ENCODE measurements around the gene HOXB4. TPM values are rescaled to one million over a fixed set of nuclear protein-coding genes. Genes with fewer than 3 reads are reported as not detected.

HOXB4 gene
- total RNA-seq, 2 donors from 2014 or later: 0.41 to 1.1 TPM

DNA sequence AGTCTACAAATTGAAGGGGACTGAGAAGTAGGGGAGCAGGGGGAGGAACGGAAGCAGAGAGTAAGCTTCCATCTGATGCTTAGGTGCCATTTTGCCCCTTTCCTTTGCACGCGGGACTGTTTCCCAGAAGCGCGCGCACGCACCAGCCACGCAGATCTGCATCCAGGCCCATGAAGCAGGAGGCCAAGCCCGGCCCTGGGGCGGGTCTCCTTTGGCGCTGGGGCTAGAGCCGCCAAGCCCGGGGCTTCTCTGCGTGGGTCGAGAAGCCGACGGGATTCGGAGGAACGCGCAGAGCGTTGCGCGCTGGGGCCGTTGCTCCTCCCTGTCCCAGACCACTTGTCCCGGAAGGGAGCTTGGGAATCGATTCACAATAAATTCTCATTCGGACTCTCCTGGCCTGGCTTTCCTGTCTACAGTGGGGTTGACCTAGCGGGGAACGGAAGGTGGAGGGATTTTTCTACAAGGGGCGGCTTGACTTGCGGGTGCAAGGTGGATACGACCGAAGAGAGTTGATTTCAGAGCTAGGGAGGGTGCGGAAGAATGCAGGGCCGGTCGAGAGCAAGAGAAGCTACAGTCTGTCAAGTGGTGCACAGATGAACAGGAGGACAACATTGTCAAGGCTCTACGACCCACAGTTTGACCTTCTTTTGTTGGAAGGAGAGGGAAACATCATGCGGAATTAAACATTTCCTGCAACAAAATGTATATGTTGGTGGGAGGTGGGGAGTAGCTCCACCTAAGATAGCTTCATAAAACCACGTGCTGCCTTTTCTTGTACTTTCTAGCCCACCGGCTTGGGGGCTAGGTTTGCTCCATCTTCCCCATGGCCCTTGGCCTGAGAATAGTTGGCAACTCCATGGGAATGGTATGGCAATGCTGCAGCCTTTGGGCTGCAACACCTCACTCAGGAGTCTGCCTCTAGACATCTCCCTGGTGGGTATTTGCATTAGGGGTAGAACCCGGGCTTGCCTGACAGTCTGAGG, 43.6 kb upstream of the HOXB4 start:
- Histone ChIP-seq H3K27me3 (replicated peaks; ENCODE audit: insufficient read depth) (peaks cover 49% of the 10 kb centered on the region), H3K9me3 (no peaks in the 10 kb centered on the region), H3K36me3 (no peaks in the 10 kb centered on the region), H3K4me3 (no peak overlapping the region), H3K4me1 (replicated peaks) (peaks cover 17% of the 10 kb centered on the region), H3K27ac (no peak overlapping the region)
- no peak for DNase-seq (ENCODE audit: low spot score)
- TF ChIP-seq, protein P1, sequence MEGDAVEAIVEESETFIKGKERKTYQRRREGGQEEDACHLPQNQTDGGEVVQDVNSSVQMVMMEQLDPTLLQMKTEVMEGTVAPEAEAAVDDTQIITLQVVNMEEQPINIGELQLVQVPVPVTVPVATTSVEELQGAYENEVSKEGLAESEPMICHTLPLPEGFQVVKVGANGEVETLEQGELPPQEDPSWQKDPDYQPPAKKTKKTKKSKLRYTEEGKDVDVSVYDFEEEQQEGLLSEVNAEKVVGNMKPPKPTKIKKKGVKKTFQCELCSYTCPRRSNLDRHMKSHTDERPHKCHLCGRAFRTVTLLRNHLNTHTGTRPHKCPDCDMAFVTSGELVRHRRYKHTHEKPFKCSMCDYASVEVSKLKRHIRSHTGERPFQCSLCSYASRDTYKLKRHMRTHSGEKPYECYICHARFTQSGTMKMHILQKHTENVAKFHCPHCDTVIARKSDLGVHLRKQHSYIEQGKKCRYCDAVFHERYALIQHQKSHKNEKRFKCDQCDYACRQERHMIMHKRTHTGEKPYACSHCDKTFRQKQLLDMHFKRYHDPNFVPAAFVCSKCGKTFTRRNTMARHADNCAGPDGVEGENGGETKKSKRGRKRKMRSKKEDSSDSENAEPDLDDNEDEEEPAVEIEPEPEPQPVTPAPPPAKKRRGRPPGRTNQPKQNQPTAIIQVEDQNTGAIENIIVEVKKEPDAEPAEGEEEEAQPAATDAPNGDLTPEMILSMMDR (IDR thresholded peaks at IDR 0.05): no peak
- no peak for TF ChIP-seq POLR2A (IDR thresholded peaks at IDR 0.05)
- no peak for TF ChIP-seq POLR2AphosphoS5 (IDR thresholded peaks at IDR 0.05)
- 25% methylated on average over 41 of the region's 41 CpGs for whole genome bisulfite sequencing
- intact Hi-C loops (cut with DNase I): no loop called here

DNA sequence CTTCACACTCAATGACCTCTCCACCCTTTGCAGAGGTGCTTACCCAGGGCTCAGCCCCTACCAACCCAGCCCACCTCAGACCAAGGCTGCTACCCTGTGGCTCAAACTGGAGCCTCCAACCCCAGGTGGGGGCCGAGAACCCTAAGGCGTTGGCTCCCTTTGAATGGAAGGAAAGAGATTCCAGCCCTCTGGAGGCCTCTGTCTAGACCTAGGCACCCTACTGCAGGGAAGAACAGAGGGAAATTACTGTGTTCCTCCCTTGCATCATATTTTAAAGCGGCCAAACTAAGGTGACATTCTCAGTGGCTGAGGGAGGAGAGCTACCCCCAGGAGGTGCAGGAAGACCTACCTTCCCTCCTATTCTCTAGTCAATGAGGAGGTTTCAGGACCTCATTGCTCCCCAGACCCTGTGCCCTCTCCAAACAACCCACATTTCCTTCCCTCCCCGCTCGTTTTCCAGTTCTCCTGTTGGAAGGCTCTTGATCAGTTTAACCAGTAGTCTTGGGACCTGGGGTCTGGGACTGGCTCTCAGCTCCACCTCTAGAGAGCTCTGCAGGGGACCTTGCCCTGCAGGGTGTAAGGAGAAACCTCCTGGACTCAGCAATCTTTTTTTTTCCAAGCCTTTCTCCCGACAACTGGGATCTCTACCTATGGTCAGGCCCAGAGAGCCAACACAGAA, 42.5 kb upstream of the HOXB4 start:
- no peak overlapping the region for H3K27ac ChIP-seq
- intact Hi-C loops (cut with DNase I): no loop called here
- no peaks in the 10 kb centered on the region for H3K9me3 ChIP-seq
- no peaks in the 10 kb centered on the region for H3K36me3 ChIP-seq
- DNase-seq (ENCODE audit: low spot score): no peak
- H3K27me3 ChIP-seq (replicated peaks; ENCODE audit: insufficient read depth): peaks cover 57% of the 10 kb centered on the region
- H3K4me1 ChIP-seq (replicated peaks): peaks cover 17% of the 10 kb centered on the region
- no peak for TF ChIP-seq POLR2AphosphoS5 (IDR thresholded peaks at IDR 0.05)
- TF ChIP-seq POLR2A (IDR thresholded peaks at IDR 0.05): no peak
- TF ChIP-seq, protein P1 (IDR thresholded peaks at IDR 0.05): no peak
- no peak overlapping the region for H3K4me3 ChIP-seq
- 57% methylated on average over 6 of the region's 6 CpGs for WGBS

DNA sequence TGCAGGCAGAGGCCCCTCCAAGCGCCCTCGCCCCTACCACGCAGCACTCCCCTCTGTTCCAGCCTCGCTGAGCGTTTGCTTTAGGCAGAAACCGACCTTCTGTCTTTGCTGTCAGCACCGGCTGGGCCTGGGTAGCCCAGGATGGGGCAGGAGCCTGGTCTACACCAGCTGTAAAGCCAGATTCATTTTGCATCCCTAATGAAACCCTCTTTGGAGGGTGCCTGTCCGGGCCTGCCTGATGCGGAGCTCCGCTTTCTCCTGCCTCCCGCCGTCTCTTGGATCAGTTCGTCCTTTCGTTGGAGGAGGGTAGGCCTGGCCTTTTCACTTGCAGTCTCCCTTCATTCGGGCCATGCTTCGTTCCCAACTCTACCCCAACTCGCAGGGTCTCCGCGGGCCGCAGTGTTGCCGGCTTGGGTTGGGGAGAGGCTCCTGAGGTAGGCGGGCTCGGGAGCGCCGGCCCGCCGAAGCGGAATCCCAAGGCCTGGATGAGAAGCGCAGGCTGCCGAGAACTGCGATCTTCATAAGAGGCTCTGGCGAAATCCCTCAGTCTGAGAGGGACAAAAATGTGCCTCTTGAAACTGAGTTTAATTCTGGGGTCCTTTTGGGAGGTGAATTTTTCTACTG, 41.8 kb upstream of the HOXB4 start:
- Histone ChIP-seq H3K36me3 (no peaks in the 10 kb centered on the region), H3K9me3 (no peaks in the 10 kb centered on the region), H3K27me3 (replicated peaks; ENCODE audit: insufficient read depth) (peaks cover 58% of the 10 kb centered on the region), H3K27ac (no peak overlapping the region), H3K4me3 (no peak overlapping the region), H3K4me1 (replicated peaks) (peaks cover 11% of the 10 kb centered on the region)
- intact Hi-C loops (cut with DNase I): loop anchor here (5.0 kb wide), 2 partner anchors 283 to 598 kb away; no protein-coding TSS in a partner anchor
- TF ChIP-seq POLR2AphosphoS5 (IDR thresholded peaks at IDR 0.05): no peak
- no peak for TF ChIP-seq POLR2A (IDR thresholded peaks at IDR 0.05)
- TF ChIP-seq, protein P1 (IDR thresholded peaks at IDR 0.05): no peak
- WGBS: 48% methylated on average over 19 of the region's 32 CpGs
- no peak for DNase-seq (ENCODE audit: low spot score)

DNA sequence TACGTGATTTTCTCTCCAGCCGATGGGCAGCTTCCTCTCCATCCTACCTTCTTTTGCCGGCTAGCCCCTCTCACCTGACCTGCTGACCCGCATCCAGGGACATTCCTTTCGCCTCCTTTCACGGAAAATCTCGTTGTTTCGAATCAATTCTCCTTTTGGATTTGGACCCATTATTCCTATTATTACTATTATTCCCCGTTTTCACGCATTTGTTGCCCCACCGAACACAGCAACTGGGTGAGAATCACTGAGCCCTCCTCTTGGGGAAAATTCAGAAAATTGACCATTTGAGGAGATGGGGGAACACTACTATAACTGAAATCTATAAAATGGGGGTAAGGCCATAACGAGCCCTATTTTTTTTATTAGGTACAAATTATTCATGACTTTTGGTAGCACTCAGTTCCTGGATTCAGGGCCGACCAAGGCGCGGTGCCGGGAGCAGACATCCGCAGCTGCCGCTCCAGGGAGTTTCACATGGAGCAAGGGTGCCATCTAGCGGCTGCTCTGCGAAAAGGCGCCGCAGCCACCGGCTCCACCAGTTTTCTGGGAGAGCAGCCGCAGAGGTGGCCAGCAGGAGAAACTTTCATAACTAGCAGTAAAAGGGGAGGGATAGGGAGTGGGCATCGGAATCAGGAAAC, 40.2 kb upstream of the HOXB4 start:
- Histone ChIP-seq H3K27ac (no peak overlapping the region), H3K4me3 (peak overlapping the region in 1 of 2 donors; percentile 16), H3K9me3 (no peaks in the 10 kb centered on the region), H3K36me3 (no peaks in the 10 kb centered on the region), H3K4me1 (replicated peaks) (peaks cover 8% of the 10 kb centered on the region), H3K27me3 (replicated peaks; ENCODE audit: insufficient read depth) (peaks cover 68% of the 10 kb centered on the region)
- 6% methylated on average over 25 of the region's 25 CpGs for WGBS
- peak; percentile 87 for DNase-seq (ENCODE audit: low spot score)
- TF ChIP-seq POLR2A (IDR thresholded peaks at IDR 0.05) (no peak), POLR2AphosphoS5 (IDR thresholded peaks at IDR 0.05) (peak; percentile 91)
- TF ChIP-seq, protein P1 (IDR thresholded peaks at IDR 0.05): peak; percentile 91 to 99 (median 96)
- intact Hi-C loops (cut with DNase I): loop anchor here (5.0 kb wide), 2 partner anchors 281 to 596 kb away; no protein-coding TSS in a partner anchor

Data from prostate gland (tissue), 2 donors.